Thoracic aorta (tissue), 2 donors: Measurements from ENCODE around the gene EP400. TPM values are rescaled to one million over a fixed set of nuclear protein-coding genes. Genes with fewer than 3 reads are reported as not detected.

Experiments
- ATAC-seq: fragments of 150-250 bp; one replicate; pipeline ENCODE4 v1.8.0; 2017; ENCODE audit warnings: low read depth; ENCODE audit not compliant: insufficient number of reproducible peaks, low FRiP score
- DNase-seq: peaks from one replicate; pipeline ENCODE4 v3.0.0-alpha.2; 2020; ENCODE audit warnings: low spot score
- H3K27ac ChIP-seq, 2 donors: fragments of 200-600 bp; sonication (generic); 1 replicate in 1 of 2; 2 replicates in 1 of 2; pipeline ENCODE4 v1.5.1; 2016; ENCODE audit warnings: mild to moderate bottlenecking in 2 of 2, moderate library complexity in 2 of 2
- H3K27me3 ChIP-seq: fragments of 200-600 bp; sonication (generic); replicated peaks from 2 replicates; pipeline ENCODE4 v1.6.0; 2016; ENCODE audit warnings: mild to moderate bottlenecking; ENCODE audit not compliant: insufficient read depth
- H3K36me3 ChIP-seq: fragments of 200-600 bp; sonication (generic); one replicate; pipeline ENCODE4 v1.5.1; 2016
- H3K4me1 ChIP-seq, 2 donors: fragments of 200-600 bp; sonication (generic); 1 replicate in 1 of 2; 2 replicates in 1 of 2; pipeline versions ENCODE4 v1.5.1 to v1.6.0; 2016; ENCODE audit warnings: low read depth in 2 of 2, mild to moderate bottlenecking in 1 of 2; ENCODE audit not compliant: control insufficient read depth in 1 of 2
- H3K4me3 ChIP-seq: fragments of 200-600 bp; sonication (generic); 2 replicates; pipeline ENCODE4 v1.5.1; 2016; ENCODE audit warnings: mild to moderate bottlenecking
- H3K9me3 ChIP-seq: fragments of 200-600 bp; sonication (generic); 2 replicates; pipeline ENCODE4 v1.5.1; 2016
- total RNA-seq, 2 donors: library from RNA; depleted of rRNA; stranded (reverse); fragments of >200 nt; gene quantifications; one replicate each; pipeline versions ENCODE4 v1.1.0 to v1.2.3, GENCODE V29; 2016
- TF ChIP-seq, protein P1 (sequence below): fragments of 200-600 bp; sonication (generic); IDR thresholded peaks from one replicate; pipeline ENCODE4 v1.5.1; 2019; ENCODE audit warnings: antibody characterized with exemption

EP400 gene
- total RNA-seq, 2 donors from 2014 or later, result 20.2 to 47.3 TPM

DNA sequence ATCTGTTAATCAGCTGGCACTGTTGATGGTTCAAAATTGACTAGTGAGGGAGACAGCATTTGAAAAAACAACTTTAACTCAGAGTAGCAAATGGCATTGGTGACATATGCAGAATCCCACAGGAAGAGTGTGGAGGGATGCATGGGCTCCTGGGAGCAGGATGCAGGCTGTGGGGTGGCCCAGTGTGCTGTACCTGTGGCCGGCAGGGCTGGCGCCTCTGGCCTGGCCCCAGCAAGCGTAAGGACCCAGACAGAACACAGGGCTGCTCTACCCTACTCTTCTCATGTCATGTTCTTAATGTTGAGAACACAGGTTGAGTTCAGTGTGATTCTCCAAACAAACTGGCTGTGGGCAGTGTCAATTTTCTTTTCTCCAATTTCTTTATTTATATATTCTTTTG is 160.9 kb downstream of the EP400 start:
- Histone ChIP-seq H3K9me3 (no peaks in the 10 kb centered on the region), H3K27me3 (no peaks in the 10 kb centered on the region), H3K4me1 (no peaks in the 10 kb centered on the region), H3K4me3 (no peak overlapping the region), H3K36me3 (peaks cover 29% of the 10 kb centered on the region), H3K27ac (no peak overlapping the region)
- TF ChIP-seq, protein P1, sequence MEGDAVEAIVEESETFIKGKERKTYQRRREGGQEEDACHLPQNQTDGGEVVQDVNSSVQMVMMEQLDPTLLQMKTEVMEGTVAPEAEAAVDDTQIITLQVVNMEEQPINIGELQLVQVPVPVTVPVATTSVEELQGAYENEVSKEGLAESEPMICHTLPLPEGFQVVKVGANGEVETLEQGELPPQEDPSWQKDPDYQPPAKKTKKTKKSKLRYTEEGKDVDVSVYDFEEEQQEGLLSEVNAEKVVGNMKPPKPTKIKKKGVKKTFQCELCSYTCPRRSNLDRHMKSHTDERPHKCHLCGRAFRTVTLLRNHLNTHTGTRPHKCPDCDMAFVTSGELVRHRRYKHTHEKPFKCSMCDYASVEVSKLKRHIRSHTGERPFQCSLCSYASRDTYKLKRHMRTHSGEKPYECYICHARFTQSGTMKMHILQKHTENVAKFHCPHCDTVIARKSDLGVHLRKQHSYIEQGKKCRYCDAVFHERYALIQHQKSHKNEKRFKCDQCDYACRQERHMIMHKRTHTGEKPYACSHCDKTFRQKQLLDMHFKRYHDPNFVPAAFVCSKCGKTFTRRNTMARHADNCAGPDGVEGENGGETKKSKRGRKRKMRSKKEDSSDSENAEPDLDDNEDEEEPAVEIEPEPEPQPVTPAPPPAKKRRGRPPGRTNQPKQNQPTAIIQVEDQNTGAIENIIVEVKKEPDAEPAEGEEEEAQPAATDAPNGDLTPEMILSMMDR, result no peak
- ATAC-seq (no peak), DNase-seq (no peak)

DNA sequence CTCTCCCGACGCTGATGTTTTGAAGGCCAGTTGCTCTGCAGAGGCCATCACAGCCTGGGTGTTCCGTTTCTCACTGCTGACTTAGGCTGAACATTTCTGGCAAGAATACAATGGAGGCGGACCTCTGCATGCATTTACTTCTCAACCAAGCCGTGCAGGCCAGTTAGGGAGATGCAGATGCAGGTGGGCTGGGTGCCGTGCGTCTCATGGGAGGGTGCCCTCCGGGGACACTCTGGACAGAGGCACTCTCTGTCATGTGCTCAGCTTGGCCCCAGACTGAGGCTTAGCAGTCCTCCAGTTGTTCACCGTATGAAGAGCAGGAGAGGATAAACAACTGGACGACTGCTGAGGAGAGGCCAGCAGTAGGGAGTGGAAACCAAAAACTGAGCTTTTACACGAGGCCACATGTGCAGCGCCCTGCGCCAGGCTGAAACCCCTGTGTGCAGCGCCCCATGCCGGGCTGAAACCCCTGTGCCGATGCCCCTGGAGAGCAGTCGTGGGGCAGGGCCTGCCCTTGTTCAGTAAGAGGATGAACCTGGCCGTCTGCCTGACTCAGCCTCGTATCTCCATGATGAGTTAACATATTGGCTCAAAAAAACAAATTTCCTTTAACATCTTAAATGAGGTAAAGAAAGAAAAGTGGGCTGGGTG is 162.0 kb downstream of the EP400 start:
- no peaks in the 10 kb centered on the region for H3K9me3 ChIP-seq
- no peak overlapping the region for H3K4me3 ChIP-seq
- no peaks in the 10 kb centered on the region for H3K4me1 ChIP-seq
- ATAC-seq, result no peak
- no peak for DNase-seq
- no peak overlapping the region for H3K27ac ChIP-seq
- TF ChIP-seq, protein P1, result no peak
- H3K36me3 ChIP-seq, result peaks cover 33% of the 10 kb centered on the region
- H3K27me3 ChIP-seq, result no peaks in the 10 kb centered on the region

DNA sequence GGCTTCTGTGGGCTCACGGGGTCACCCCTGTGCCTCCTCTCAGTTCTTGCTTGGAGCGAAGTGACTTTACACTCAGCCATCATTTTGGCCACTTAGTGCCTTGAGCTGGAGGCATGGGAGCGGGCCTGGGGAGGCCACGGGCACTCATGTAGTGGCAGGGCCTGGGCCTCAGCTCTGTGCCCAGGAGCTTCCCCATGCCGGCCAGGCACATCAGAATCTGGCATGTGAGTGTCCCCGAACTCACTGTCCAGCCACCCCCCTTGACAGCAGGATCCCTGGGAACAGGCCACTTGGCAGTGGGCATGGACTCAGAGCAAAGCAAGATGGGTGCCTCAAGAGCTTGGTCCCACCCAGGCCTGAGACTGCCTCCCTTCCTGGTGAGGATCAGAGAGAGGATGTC is 164.9 kb downstream of the EP400 start:
- TF ChIP-seq, protein P1, result no peak
- Histone ChIP-seq H3K36me3 (peaks cover 44% of the 10 kb centered on the region), H3K27ac (no peak overlapping the region), H3K4me1 (no peaks in the 10 kb centered on the region), H3K4me3 (no peak overlapping the region), H3K9me3 (no peaks in the 10 kb centered on the region), H3K27me3 (no peaks in the 10 kb centered on the region)
- DNase-seq (no peak), ATAC-seq (no peak)

DNA sequence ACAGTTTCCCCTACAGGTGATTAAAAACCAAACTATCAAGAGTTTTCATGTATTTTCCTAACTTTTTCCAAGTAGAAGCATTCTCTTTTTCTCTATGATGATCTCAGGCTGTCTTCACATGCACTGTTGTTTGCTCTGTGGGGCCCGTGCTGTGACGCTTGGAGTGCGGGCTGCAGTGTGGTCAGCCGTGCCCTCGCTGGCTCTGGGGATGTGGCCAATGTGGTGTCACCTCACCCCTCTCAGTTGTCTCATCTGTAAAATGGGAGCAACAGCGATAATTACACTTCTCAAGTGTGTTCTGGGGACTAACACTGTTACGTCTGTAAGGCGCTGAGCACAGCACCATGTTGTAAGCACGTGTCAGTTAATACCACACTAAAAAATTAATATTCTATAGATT is 165.8 kb downstream of the EP400 start:
- DNase-seq (no peak), ATAC-seq (no peak)
- Histone ChIP-seq H3K4me1 (no peaks in the 10 kb centered on the region), H3K27me3 (no peaks in the 10 kb centered on the region), H3K36me3 (peaks cover 45% of the 10 kb centered on the region), H3K4me3 (no peak overlapping the region), H3K27ac (no peak overlapping the region), H3K9me3 (no peaks in the 10 kb centered on the region)
- TF ChIP-seq, protein P1, result no peak

DNA sequence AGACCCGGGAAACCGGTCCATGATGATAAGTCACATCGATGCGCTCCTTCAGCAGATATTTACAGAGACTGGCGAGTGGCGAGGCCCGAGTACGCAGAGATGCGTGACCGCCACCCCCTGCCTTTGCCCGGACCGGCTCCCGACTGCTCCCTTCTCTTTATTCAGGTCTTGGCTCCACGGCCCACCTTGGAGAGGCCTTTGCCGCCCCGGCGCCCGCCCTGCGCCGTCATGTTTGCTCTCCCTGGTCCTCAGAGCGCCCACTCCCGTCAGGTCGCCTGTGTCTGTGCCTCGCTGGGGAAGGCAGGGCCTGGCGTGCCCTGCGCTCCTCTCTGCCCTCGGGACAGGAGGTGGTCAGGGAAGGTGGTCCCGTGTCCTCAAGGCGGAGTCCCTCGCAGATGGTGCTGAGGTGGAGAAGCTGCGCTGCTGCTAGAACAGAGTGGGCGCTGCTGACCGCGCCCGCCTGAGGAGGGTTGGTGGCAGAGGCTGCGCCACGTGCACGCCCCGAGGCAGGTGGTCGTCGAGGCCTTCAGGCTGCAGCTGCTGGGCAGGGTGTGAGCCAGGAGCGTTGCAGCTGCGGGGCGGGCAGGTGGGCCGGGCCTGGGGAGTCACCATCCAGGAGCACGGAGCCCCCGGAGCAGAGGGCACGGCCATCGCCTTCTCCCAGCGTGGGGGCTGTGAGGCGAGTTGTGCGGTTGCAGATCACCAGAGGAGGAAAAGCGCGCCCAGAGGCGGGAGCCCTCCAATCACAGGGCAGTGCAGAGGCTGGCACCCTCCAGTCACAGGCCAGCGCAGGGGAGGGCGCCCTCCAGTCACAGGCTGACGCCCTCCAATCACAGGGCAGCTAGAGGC is 167.2 kb downstream of the EP400 start:
- Histone ChIP-seq H3K27ac (no peak overlapping the region), H3K4me1 (no peaks in the 10 kb centered on the region), H3K27me3 (no peaks in the 10 kb centered on the region), H3K4me3 (no peak overlapping the region), H3K9me3 (no peaks in the 10 kb centered on the region), H3K36me3 (peaks cover 43% of the 10 kb centered on the region)
- TF ChIP-seq, protein P1, result no peak
- DNase-seq (no peak), ATAC-seq (no peak)
